Measurements from ENCODE around the gene ALKBH5. TPM values are rescaled to one million over a fixed set of nuclear protein-coding genes. Genes with fewer than 3 reads are reported as not detected.

ALKBH5 gene
- total RNA-seq, 4 donors from 2014 or later = 73.9 to 110 (median 93.6) TPM

- Histone ChIP-seq H3K4me3 (no peak overlapping the region), H3K9me3 (no peaks in the 10 kb centered on the region), H3K4me1 (peaks cover 0 to 27% (median 0%) of the 10 kb centered on the region in 4 donors), H3K27me3 (no peaks in the 10 kb centered on the region), H3K36me3 (peaks cover 0 to 100% (median 29%) of the 10 kb centered on the region in 3 donors), H3K27ac (peak overlapping the region in 2 of 4 donors; percentile 50 to 62)
- DNase-seq (ENCODE audit: low spot score in 2 of 2) = peak; percentile 30 to 52
- no peak for TF ChIP-seq CTCF (IDR thresholded peaks at IDR 0.05)
- no peak for TF ChIP-seq POLR2A (IDR thresholded peaks at IDR 0.05)
- TF ChIP-seq EP300 (IDR thresholded peaks at IDR 0.05) = no peak
- WGBS, 2 donors = 45 to 63% methylated on average over 17 to 40 of the region's 46 CpGs
Measured at GRCh38 chr17:18246880-18247612, 63.4 kb downstream of the ALKBH5 start.

GRCh38 chr17:18247613-18248001 is 64.0 kb downstream of the ALKBH5 start:
- no peak for TF ChIP-seq CTCF (IDR thresholded peaks at IDR 0.05)
- no peak for TF ChIP-seq EP300 (IDR thresholded peaks at IDR 0.05)
- no peak for TF ChIP-seq POLR2A (IDR thresholded peaks at IDR 0.05)
- 68 to 79% methylated on average over 29 of the region's 30 CpGs for WGBS, 2 donors
- Histone ChIP-seq H3K27me3 (no peaks in the 10 kb centered on the region), H3K4me3 (no peak overlapping the region), H3K27ac (peak overlapping the region in 1 of 4 donors; percentile 62), H3K36me3 (peaks cover 0 to 100% (median 29%) of the 10 kb centered on the region in 3 donors), H3K4me1 (peaks cover 0 to 27% (median 0%) of the 10 kb centered on the region in 4 donors), H3K9me3 (no peaks in the 10 kb centered on the region)
- DNase-seq (ENCODE audit: low spot score in 2 of 2) = no peak

- no peaks in the 10 kb centered on the region for H3K27me3 ChIP-seq
- WGBS, 2 donors = 29% methylated on average over 9 of the region's 9 CpGs
- peaks cover 0 to 100% (median 33%) of the 10 kb centered on the region in 3 donors for H3K36me3 ChIP-seq
- H3K4me1 ChIP-seq = peaks cover 0 to 27% (median 0%) of the 10 kb centered on the region in 4 donors
- no peaks in the 10 kb centered on the region for H3K9me3 ChIP-seq
- no peak overlapping the region for H3K4me3 ChIP-seq
- H3K27ac ChIP-seq = peak overlapping the region in 2 of 4 donors; percentile 29 to 62
- DNase-seq (ENCODE audit: low spot score in 2 of 2) = peak in 1 of 2 donors; percentile 49
- TF ChIP-seq POLR2A (IDR thresholded peaks at IDR 0.05) = no peak
- peak; percentile 45 to 77 (median 59) for TF ChIP-seq CTCF (IDR thresholded peaks at IDR 0.05)
- TF ChIP-seq EP300 (IDR thresholded peaks at IDR 0.05) = peak in 1 of 2 donors; percentile 29
Measured at GRCh38 chr17:18248300-18248731, 64.7 kb downstream of the ALKBH5 start.

- H3K4me1 ChIP-seq = peaks cover 0 to 27% (median 0%) of the 10 kb centered on the region in 4 donors
- H3K36me3 ChIP-seq = peaks cover 0 to 100% (median 38%) of the 10 kb centered on the region in 3 donors
- H3K4me3 ChIP-seq = no peak overlapping the region
- no peak for DNase-seq (ENCODE audit: low spot score in 2 of 2)
- peak overlapping the region in 2 of 4 donors; percentile 29 to 62 for H3K27ac ChIP-seq
- H3K27me3 ChIP-seq = no peaks in the 10 kb centered on the region
- no peaks in the 10 kb centered on the region for H3K9me3 ChIP-seq
- no peak for TF ChIP-seq POLR2A (IDR thresholded peaks at IDR 0.05)
- TF ChIP-seq EP300 (IDR thresholded peaks at IDR 0.05) = no peak
- no peak for TF ChIP-seq CTCF (IDR thresholded peaks at IDR 0.05)
- WGBS, 2 donors = 83 to 89% methylated on average over 7 of the region's 7 CpGs
Measured at GRCh38 chr17:18248811-18249210, 65.2 kb downstream of the ALKBH5 start.

GRCh38 chr17:18250259-18250658 is 66.6 kb downstream of the ALKBH5 start:
- no peak overlapping the region for H3K27ac ChIP-seq
- H3K36me3 ChIP-seq = peaks cover 0 to 100% (median 49%) of the 10 kb centered on the region in 3 donors
- WGBS, 2 donors = 84 to 86% methylated on average over 9 of the region's 9 CpGs
- DNase-seq (ENCODE audit: low spot score in 2 of 2) = no peak
- TF ChIP-seq CTCF (IDR thresholded peaks at IDR 0.05) = no peak
- TF ChIP-seq EP300 (IDR thresholded peaks at IDR 0.05) = no peak
- no peak for TF ChIP-seq POLR2A (IDR thresholded peaks at IDR 0.05)
- H3K27me3 ChIP-seq = no peaks in the 10 kb centered on the region
- no peaks in the 10 kb centered on the region for H3K9me3 ChIP-seq
- H3K4me3 ChIP-seq = no peak overlapping the region
- H3K4me1 ChIP-seq = peaks cover 0 to 27% (median 0%) of the 10 kb centered on the region in 4 donors

Data from tibial nerve (tissue), 4 donors.